HG03135 (cell line): ENCODE results near the gene PRELID1.
"Not testable (repeated sequence)": the region's sequence is repeated elsewhere in the genome, so short reads cannot be mapped to it uniquely, and the experiment has no call there.

ENCODE experiments used
- ATAC-seq: cut with Tn5 transposase; IDR thresholded peaks from one replicate; pipeline ENCODE4 v1.9.1; 2021; ENCODE audit warnings: mild to moderate bottlenecking, moderate library complexity; ENCODE audit not compliant: unreplicated experiment

Gene PRELID1

DNA sequence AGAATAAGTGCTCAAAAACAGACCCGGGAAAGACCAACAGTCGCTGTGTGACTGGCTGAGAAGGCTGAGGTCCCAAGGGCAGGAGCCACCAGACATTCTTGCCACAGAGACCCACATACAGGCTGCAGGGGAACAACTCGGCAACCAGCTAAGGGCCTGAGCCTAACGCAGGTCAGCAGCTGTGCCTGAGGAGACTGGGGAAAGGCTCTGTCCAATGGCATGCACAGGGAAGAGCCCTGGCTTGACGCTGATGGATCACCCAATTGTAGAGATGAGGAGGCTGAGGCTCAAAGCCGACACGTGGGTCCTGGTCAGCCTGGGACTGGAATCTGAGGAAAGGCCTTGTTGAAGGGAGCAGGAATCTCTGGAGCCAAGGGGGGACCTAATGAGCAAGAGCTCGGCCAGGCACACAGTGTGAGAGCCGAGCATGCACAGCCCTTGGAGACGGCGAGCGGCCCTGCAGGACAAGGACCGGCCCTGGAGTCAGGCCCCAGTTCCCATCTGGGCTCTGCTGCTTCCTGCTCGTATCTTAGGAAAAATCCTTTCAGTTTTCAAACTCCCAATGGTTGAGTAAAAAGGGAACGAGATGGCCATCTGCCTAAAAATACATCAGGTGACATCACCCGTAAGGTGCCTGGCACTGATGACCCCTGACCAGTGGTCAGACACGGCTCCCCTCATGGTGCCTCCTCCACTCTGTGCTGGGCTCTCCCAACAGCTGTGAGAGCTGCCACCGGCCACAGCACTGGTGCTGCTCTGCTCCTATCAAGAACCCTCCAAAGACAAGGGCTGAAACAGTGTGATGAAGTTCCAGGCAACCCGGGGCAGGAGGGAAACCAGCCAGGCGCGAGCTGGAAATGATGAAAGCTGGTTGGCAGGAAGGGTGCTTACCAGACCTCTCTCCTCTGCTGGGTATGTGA is 31.4 kb downstream of the PRELID1 start:
- no peak for ATAC-seq

DNA sequence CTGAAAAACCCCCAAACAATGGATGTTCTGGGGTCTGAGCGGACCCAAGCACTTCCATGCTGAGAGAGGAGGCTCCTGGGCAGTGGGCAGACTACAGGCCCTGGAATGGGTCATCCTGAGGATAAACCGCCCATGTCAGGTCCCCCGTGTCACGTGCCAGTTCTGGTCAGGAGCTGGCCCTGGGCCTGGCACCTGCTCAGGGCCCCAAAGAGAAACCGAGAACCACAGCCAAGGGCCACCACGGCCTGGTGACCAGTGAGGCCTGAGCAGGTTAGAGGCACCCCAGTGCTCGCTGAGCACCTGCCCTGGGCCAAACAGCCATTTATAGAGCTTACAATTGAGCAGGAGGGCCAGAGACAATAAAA is 32.1 kb downstream of the PRELID1 start:
- ATAC-seq = no peak

DNA sequence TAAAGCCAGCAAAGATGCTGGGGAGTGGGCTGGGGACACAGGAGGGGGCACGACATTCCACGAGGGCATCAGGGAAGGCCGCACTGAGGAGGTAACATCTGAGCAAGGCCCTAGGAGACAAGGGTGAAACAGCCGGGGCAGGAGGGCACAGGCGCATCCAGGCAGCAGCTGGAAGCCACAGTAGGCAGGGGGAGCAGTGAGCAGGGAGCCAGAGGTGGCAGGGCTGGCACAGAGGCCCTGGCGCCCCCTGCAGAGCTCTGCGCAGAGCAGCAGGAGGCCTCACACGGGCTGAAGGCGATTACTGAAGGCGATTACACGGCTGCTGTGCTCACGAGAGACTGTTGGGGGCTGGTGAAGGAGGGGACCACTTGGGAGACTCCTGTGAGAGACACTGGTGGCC is 32.5 kb downstream of the PRELID1 start:
- ATAC-seq = no peak

DNA sequence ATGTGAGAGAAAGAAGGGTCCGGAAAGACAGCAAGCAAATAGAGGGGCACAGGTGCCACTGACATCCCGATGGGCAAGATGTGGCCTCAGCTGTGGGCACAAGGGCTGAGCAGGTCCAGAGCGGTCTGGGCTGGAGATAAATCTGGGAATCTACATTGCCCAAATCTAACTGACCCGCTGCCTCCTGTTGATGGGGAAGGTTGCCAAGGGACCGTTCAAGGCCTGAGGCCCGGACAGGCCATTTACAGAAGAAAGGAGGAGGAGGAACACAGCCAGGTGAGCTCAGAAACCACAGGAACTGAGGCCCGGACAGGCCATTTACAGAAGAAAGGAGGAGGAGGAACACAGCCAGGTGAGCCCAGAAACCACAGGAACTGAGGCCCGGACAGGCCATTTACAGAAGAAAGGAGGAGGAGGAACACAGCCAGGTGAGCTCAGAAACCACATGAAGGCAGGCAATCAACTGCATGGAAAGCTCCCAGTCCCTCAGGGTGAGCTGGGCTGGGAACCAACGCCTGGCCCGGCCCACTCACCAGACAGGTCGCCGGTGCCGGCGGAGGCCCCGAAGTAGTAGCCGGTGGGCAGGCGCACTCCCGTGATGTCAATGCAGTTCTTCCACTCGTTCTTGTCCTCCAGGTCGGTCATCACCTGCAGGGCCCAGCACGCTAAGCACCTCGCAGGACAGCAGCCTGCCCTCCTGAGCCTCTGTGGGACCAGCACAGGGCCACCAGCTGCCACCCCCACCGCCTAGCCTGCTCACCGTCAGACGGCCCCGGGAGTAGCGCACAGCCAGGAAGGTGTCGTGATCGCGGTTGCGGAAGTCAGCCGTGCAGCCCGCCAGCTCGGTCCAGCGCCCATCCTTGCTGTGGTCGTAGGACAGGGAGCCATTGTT is 33.2 kb downstream of the PRELID1 start:
- no peak for ATAC-seq

DNA sequence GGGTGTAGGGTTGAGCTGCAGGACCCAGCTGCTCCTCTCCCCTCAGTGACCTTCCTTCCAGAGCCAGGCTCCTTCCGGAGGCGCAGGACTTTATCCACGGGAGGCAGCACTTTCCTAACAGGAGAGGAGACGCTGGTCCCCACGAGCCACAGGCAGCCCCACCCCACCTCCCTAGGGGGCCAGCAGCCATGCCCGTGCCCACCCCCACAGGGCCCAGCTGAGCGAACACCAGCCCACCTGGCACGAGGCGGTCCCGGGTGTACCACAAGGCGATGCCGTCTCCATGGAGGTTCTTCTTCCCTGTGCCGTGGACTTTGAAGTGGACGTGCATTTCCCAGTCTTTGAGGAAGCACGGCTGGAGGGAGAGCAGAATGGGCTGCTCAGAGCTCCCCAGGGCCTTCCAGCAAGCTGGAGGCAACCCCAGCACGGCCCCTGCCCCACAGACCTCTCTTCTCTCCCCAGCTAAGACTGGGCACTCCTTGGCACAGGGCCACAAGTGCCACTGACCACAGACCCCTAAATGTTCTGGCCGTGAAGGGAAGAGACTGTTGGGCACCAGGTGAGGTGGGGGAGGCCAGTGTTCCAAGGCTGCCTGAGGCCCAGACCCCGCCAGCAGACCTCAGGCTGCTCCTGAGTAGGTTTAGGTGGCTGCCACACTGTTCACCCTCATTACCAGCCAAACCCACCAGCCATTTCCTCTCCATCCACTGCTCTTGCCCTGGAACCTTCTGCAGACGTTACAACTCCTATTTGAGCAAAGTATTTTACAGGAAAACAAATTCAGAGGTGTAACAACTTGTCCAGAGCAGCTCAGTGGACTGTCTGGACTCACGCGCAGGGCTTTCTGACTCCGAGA is 34.9 kb downstream of the PRELID1 start:
- no peak for ATAC-seq

DNA sequence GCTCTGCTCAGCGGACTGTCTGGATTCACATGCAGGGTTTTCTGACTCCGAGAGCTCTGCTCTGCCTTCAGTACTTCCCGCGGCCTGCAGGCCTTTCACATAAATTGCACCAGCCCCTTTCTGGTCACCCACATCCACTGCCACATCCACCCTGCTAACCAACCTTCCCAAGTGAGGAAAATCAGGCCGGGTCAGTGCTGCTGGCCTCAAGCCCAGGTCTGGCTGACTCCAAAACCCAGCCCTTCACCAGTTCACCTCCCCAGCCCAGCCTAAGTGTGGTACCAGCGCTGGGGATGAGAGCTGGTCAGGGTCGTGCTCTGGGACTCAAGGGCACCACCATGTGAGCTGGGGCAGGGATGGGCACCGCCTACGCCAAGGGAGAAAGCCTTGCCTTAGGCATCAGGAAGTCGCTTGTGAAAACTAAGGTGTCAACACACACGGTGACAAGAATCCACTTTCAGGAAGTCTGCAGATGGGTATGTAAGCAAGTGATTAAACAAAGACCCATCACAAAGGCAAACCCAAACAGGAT is 35.6 kb downstream of the PRELID1 start:
- ATAC-seq = no peak

DNA sequence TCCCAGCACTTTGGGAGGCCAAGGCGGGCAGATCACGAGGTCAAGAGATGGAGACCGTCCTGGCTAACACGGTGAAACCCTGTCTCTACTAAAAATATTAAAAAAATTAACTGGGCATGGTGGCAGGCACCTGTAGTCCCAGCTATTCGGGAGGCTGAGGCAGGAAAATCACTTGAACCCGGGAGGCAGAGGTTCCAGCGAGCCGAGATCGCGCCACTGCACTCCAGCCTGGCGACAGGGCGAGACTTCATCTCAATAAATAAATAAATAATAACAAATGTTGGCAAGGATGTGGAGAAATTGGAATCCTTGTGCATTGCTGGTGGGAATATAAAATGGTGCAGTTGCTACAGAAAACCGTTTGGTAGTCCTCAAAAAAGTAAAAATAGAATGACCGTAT is 39.4 kb downstream of the PRELID1 start:
- not testable (repeated sequence) for ATAC-seq

DNA sequence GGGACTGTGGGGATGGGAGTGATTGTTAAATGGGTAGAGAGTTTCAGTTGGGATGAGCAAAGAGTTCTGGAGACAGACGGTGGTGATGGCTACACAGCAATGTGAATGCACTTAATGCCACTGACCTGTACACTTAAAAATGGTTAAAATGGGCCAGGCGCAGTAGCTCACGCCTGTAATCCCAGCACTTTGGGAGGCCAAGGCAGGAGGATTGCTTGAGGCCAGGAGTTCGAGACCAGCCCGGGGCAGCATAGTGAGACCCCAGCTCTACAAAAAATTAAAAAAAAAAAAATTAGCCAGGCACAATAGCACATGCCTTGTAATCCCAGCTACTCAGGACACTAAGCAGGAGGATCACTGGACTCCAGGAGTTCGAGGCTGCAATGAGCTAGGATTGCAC is 40.2 kb downstream of the PRELID1 start:
- ATAC-seq = no peak

DNA sequence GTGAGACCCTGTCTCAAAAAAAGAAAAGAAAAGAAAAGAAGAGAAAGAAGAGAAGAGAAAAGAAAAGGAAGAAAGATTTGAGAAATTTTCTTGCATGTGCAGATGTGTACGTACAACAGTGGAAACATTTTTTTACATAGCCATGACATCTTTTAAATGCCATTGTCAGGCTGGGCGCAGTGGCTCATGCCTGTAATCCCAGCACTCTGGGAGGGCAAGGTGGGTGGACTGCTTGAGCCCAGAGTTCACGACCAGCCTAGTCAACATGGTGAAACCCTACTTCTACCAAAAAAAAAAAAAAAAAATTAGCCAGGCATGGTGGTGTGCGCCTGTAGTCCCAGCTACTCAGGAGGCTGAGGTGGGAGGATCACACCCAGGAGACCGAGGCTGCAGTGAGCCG is 41.3 kb downstream of the PRELID1 start:
- no peak for ATAC-seq

DNA sequence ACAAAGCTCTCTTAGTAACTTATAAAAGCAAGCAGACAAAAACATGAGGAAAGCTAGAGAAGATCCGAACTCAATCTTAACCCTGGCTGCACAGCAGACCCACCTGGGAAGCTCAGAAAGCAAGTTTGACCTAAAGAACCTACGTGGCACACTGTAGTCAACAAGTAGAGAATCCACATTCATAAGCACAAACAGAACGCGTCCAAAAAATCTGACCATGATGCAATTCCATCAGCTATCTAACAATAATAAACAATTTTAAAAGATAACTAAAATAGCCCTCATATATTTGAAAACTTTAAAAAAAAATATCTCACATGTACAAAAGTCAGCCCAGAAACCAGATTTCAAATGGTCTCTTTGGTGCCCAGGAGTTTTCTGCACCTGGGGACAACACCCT is 43.2 kb downstream of the PRELID1 start:
- ATAC-seq = no peak

DNA sequence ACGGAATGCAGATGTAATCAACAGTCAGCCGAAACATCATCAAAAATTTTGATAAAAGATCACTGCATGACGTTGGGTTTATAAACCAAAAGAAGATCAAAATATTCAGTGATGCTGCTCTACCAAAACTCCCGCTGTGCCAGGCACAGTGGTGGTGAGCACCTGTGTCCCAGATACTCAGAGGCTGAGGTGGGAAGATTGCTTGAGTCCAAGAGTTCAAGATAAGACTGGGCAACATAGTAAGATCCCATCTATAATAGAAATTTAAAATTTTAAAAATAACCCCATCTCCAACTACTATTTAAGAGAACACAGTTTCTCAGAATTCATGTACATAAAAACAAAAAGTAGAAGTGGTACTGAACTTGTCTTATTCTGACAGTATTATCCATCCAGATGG is 44.1 kb downstream of the PRELID1 start:
- no peak for ATAC-seq

DNA sequence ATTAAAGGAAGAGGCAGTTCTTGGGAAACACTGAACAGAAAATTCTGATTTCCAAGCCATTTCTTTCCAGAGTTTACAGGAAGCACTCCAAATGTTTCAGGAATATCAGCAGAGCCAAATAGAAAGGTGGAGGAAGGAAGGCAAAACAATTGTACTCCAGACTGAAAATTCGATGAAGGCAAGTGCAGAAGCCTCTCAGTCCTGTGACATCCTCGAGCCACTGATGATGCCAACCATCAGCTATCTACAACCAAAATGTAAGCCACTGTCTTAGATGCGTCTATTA is 45.7 kb downstream of the PRELID1 start:
- no peak for ATAC-seq

DNA sequence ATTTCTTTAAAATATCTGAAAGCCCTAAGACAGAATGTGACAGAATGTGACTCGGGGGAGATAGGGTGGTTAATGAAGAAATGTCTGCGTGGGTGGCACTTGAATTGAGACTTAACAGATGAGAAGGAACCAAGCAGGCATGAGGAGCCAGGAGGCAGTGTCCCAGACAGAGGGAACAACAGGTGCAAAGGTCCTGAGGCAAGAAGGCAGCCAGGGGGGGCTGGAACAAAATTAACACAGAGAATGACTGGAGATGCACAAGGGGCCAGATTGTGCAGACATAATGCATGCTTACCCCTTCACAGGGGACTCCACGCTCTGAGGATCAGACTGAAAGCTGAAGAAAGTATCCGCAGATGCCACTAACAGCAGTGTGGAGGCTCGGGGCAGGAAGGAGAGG is 46.2 kb downstream of the PRELID1 start:
- ATAC-seq = no peak

DNA sequence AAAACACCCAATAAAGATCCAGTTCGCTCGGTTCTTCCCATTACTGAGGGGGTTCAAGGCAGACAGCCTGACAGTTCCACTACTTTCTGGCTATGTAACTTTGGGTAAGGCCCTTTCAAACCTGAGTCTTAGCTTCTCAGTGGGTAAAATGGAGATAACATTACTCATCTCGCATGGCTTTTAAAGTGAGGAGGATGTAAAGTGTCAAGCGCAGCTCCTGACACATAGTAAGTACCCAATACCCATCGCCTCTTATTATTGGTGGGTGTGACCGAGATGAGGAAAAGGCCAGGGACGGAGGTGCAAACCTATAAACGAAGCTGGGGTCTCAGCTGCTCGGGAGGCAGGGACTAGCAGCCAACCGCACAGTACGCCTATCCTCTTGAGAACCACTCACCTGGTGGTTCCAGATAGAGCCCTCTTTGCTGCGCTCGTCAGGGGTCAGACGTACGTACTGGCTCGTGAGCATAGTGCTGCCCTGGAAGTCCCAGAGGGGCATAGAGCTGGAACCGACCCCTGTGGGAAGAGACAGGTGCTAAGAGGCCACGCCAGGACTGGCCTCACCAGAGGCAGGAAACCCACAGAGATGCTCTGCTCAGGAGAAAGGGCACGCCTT is 47.3 kb downstream of the PRELID1 start:
- ATAC-seq = no peak

DNA sequence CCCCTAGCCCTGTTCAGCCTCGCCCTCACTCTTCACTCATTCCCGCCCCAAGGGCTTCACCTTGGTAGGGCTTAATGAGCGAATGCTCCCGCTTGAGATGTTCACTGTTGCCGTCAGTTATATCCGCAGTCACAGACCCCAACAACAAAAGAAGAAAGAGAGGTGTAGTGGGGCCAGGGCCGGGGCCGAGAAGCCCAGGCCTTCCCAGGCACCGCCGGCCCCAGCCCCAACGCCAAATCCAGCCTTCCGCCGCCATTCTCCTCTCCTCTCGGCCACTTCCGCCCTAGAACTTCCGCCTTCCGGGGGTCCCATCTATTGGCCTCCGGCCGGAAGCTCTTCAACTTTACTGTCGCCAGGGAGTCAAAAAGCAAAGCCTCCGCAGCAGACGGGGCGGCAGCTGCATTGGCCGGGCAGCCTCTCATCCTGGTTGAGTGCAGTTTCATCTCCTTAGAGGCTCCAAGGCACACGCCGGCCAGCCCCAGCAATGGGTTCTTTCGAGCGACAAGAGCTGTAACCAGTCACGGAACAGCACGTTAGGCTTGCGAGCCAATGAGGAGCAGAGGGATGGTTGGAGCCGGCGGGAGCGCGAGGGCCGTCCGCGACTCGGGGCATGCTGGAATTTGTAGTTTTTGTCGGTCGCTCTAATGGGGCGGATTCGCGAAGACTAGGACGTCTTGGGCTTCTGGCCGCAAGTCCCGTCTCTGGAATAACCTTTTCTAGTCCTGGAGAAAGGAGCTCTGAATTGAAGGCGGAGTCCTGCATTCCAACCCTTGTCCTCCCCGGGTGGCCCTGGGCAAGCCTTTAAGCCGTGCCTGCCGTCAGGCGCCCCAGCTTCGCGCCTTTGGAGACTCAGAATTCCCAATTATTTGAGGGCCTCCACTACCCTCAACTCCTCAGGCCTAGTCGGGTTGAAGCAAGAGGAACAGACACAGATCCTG is 48.1 kb downstream of the PRELID1 start, which contains the start of gene LMAN2:
Gene LMAN2, minus strand, starts transcription at position 277 of the 938 bp plus-strand sequence. Its CDS starts 21 bp downstream, at position 256.
- ATAC-seq = peak; percentile 94

DNA sequence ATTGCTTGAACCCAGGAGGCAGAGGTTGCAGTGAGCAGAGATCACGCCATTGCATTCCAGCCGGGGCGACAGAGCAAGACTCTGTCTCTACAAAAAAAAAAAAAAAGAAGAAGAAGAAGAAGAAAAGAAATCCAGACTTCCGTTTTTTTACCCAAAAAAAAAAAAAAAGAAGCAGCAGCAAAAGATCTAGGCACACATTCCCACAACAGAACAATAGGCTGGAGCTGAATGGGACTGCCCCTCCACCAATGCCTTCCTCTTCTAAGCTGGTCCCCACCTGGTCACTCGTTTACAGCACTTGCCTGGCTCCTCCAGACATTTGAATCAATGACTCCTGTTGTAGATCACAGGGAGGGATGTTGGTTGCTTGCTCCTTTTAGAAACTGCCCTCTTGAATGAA is 49.5 kb downstream of the PRELID1 start:
- ATAC-seq = no peak

DNA sequence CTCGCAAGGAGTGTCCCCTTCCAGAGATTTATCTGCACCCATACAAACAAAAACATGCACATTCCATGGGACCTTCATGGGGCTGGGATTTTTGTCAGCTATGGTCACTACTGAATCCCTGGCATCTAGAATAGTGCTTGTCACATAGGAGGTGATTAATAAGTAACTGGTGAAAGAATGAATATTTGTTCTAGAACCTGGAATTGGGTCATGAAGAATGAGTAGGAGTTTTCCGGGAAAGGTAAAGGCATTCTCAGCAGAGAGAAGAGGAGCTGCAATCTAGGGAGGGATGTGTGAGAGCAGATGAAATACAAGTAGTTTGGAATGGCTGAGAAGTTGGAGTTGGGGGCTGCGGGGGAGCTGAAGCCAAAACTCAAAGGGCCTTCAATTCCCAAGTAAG is 50.7 kb downstream of the PRELID1 start:
- no peak for ATAC-seq

DNA sequence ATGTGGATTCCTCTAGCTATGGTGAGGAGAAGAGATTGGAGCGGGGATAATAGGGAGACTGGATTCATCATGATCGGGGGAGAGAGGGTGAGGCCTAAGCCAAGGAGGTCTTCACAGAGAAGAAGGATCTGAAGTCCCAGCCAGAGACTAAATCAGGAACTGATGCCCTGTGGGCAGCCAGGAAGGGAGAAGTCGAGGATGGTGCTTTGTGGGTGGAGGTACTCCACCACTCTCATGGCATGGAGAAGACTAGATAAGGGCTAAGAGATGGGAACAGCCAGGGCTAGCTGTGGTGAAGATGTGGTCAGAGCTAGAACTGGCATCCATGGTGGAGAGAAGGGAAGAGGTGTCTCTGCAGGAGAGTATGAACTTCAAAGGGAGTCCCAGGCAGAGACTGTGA is 51.1 kb downstream of the PRELID1 start:
- no peak for ATAC-seq

DNA sequence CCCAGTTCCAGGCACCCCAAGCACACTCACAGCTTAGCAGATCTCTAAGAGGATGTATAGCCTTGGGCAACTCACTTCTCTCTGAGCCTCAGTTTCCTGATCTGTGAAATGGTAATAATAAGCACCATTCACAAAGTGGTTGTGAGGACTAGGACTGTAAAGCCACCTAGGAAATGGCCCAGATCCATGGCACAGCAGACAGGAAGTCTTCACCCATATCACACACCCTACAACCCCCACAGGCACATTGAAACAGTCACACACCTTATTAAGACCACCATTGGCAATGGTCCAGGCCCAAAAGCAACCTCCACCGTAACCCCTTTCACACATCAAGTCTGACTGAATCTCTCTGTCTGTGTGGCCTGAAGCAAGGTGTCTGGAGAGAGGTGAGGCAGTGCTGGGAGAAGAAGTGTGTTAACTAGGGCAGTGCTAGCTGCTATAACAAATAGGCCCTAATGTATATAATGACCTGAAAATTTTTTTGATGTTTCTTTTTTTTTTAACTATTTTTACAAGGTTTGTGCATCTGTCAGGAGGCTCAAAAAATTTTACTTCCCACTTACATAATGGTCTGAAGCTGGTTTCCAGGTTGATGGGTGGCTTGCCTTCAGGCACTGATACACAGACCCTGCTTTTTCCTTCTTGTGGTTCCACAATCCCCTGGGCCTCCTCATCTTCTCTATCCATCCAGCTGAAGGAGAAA is 51.7 kb downstream of the PRELID1 start:
- ATAC-seq = no peak
